AG09309 (cell line): ENCODE data around the gene AGL.
A peak's percentile ranks its signal among the peaks of the same experiment; 100 is the strongest.

ENCODE experiments used
- DNase-seq: peaks from one replicate; pipeline ENCODE4 v3.0.0-alpha.2; 2010; ENCODE audit warnings: low read depth
- H3K4me3 ChIP-seq: 2 replicates; pipeline ENCODE4 v1.5.1; 2011; ENCODE audit warnings: mild to moderate bottlenecking, low read depth, low read length, moderate library complexity; ENCODE audit not compliant: control insufficient read depth
- CTCF ChIP-seq: IDR thresholded peaks from 2 replicates; pipeline ENCODE4 v1.5.1; 2011; ENCODE audit warnings: mild to moderate bottlenecking, low read depth, low read length, inconsistent platforms; ENCODE audit not compliant: insufficient read depth, control insufficient read depth; ENCODE audit errors: missing control alignments

The AGL gene

GRCh38 chr1:99849744-99850458 is at the start of gene AGL:
AGL (plus strand) TSS chr1:99850361; CDS start chr1:99851043, 682 bp downstream.
- peak within 1 kb of the TSS; percentile 79 for H3K4me3 ChIP-seq
- no peak for TF ChIP-seq CTCF
- DNase-seq, result peak; percentile 18

GRCh38 chr1:99801584-99801983 is 48.6 kb upstream of the AGL start:
- H3K4me3 ChIP-seq, result no peak overlapping the region
- no peak for TF ChIP-seq CTCF
- no peak for DNase-seq

- no peak for DNase-seq
- TF ChIP-seq CTCF, result no peak
- H3K4me3 ChIP-seq, result no peak overlapping the region
Measured at GRCh38 chr1:99806882-99807281, 43.3 kb upstream of the AGL start.

- DNase-seq, result peak; percentile 94
- no peak overlapping the region for H3K4me3 ChIP-seq
- TF ChIP-seq CTCF, result peak; percentile 48
Measured at GRCh38 chr1:99808391-99809115, 41.6 kb upstream of the AGL start.

- no peak overlapping the region for H3K4me3 ChIP-seq
- TF ChIP-seq CTCF, result no peak
- DNase-seq, result no peak
Measured at GRCh38 chr1:99811075-99811474, 39.1 kb upstream of the AGL start.

GRCh38 chr1:99811747-99812146 is 38.4 kb upstream of the AGL start:
- no peak overlapping the region for H3K4me3 ChIP-seq
- TF ChIP-seq CTCF, result no peak
- DNase-seq, result no peak
